GM19328 (cell line): ENCODE results near the gene RADIL.
"Not testable (repeated sequence)": the region's sequence is repeated elsewhere in the genome, so short reads cannot be mapped to it uniquely, and the experiment has no call there.

Experiments
- ATAC-seq: cut with Tn5 transposase; IDR thresholded peaks from one replicate; pipeline ENCODE4 v1.9.1; 2021; ENCODE audit warnings: mild to moderate bottlenecking, moderate library complexity; ENCODE audit not compliant: unreplicated experiment

Gene RADIL

DNA sequence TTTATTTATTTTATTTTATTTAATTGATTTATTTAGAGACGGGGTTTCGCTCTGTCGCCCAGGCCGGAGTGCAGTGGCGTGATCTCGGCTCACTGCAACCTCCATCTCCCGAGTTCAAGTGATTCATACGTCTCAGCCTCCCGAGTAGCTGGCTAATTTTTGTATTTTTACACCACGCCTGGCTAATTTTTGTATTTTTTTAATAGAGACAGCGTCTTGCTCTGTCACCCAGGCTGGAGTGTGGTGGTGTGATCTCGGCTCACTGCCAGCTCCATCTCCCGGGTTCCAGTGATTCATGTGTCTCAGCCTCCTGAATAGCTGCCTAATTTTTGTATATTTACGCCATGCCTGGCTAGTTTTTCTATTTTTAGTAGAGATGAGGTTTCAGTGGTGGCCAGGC, 73.8 kb downstream of the RADIL start:
- ATAC-seq = no peak

- ATAC-seq = no peak
Measured at GRCh38 chr7:4809091-4809591, 74.4 kb downstream of the RADIL start.

GRCh38 chr7:4808565-4808964, 75.0 kb downstream of the RADIL start:
- ATAC-seq = no peak

DNA sequence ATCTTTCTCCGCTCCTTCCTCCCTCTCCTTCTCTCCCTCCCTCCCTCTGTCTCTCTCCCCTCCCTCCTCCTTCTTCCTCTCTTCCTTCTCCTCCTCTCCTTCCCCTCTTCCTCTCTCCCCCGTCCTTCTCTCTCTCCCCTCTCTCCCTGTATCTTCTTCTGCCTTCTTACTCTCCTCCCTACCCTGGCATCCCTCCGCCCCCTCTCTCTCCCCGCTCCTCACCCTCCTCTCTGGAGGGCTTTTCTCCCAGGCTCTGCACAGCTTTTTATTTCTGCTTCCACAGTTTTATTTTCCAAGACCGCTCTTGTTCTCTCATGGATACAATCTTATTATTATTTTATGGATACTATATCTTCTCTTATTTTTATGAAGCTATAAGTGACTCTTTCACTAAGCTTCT, 75.5 kb downstream of the RADIL start:
- no peak for ATAC-seq

GRCh38 chr7:4807598-4808016, 75.9 kb downstream of the RADIL start:
- no peak for ATAC-seq

DNA sequence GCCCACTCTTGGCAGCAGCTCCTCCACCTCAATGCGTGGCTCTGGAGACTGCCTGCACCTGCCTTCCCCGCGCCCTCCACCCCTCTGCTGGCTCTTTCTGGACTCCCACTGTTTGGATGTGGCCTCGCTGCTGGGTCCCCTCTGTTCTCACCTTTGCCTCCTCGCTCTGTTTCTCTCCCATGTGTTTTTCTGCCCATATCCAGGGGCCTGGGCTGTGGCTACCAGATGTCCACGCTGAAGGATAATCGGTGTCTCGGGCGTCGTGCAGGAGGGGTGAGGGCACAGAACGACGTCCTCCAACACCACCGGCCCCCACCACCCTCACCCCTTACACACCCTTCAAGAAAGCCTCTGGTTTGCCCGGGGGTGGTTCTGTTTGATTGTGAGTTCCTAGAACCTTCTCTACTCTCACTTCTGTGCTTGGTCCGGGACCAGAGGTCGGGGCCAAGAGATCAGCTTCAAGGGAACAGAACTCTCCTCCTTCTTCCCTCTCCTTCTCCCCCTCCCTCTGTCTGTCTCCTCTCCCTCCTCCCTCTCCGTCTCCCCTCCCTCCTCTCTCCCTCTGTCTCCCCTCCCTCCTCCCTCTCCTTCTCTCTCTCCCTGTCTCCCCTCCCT, 76.4 kb downstream of the RADIL start:
- no peak for ATAC-seq

GRCh38 chr7:4805984-4806300, 77.6 kb downstream of the RADIL start:
- ATAC-seq = no peak

DNA sequence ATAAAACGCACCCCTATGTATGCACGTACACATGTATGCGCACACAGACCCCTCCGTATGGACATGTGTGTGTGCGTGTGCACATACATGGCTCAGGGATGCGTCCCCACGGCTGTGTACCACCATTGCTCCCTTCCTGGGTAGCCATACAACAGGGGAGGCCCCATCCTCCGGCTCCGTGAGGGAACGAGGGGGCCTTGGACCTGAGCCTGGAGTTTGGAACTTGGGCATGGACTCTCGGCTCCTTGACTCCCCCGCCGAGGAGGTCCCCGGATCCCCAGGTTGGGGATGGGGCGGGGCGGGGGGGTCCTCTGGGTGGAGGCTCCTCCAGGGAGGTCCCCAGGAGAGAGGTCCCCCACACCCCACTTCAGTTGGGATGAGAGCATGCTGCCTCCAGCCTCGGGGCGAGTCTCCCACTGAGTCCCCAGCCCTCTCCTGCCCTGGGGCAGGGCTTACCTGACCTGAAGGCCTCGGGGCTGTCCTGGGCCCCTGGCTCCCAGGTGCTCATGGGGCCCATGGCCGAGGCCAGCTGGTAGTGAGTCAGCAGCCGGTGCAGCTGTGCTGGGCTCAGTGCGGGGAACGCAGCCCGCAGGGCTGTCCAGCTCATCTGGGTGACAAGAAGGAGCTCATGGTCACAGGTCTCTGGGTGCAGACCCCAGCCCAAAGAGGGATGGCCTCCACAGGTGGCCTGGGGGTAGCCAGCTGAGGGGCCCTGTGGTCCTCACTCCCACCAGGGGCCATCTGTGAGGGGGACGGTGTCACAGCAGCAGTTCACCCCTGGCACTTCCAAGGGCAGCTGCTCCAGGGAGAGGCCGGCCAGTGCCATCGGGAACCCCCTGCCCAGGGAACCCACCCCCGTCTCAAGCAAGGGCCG, 78.2 kb downstream of the RADIL start:
- ATAC-seq = no peak

DNA sequence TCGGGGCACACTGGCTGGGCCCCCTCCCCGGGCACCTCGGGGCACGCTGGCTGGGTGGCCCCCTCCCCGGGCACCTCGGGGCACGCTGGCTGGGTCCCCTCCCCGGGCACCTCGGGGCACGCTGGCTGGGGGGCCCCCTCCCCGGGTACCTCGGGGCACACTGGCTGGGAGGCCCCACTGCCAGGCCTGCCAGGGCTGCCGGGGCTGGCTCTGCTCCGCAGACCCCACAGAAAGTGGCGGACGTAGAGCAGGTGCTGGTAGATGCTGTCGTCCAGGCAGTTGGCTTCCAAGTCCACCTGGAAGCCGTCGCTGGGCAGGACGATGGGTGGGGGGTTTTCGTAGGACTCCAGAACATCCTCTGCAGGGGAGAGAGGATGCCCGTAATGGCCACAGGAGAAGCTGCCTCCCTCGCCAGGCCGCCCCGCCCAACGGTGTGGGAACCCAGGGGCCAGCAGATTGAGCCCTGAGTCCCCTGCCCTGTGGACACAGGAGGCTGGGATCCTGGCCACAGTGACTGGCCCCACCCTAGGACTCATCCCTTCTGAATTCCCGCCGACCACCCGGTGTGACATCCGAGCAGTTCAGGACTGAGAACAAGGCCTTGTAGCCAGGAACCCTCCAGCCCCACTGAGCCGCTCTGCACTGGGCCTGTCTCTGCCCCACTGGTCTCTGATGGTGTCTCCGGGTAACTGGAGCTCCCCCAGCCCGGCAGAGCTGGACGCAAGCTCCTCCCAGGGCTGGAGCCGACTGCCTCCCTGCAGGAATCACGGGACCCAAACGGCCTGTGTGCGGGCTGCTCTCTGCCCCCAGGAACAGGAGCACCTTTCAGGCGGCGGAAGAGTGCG, 79.9 kb downstream of the RADIL start:
- no peak for ATAC-seq

GRCh38 chr7:4802577-4802976, 80.9 kb downstream of the RADIL start:
- not testable (repeated sequence) for ATAC-seq

GRCh38 chr7:4801839-4802231, 81.7 kb downstream of the RADIL start:
- ATAC-seq = no peak

DNA sequence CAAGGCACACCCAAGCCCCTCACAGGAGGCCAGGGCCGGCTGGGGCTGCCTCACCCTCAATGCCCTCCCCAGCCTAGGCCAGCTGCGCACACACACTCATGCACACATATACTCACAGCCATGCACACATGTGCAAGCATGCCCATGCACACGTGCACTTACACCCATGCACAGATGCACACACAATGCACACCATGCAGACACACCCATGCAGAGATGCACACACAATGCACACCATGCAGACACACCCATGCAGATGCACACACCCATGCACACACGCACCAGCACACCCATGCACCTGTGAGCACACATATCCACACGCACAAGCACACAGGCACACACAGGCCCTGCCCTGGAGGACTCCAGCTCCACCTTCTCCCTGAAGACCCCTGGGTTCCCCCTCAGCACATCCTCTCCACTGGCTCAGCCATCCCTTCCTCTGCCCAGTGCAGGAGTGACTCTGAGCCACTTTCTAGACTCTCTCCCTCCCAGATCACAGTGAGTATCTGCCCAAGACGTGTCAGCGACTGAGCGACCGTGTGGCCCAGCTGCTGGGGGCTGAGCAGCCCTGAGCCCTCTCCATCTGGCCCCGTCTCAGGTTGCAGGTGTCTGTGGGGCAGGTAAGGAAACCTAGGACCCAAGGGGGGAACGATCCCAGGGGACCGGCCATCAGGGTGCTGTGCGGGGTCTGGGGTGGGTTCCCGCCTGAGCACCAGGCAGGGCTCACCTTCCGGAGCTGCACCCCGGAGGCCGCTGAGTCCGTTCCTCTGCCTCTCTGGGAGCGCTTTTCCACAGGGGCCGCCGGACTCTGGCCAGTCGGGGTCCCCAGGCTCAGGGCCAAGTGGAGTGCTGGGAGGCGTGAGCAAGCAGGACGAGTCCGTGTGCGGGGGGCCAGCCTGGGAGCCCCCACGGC, 82.3 kb downstream of the RADIL start:
- ATAC-seq = no peak

- no peak for ATAC-seq
Measured at GRCh38 chr7:4800487-4800886, 83.0 kb downstream of the RADIL start.

DNA sequence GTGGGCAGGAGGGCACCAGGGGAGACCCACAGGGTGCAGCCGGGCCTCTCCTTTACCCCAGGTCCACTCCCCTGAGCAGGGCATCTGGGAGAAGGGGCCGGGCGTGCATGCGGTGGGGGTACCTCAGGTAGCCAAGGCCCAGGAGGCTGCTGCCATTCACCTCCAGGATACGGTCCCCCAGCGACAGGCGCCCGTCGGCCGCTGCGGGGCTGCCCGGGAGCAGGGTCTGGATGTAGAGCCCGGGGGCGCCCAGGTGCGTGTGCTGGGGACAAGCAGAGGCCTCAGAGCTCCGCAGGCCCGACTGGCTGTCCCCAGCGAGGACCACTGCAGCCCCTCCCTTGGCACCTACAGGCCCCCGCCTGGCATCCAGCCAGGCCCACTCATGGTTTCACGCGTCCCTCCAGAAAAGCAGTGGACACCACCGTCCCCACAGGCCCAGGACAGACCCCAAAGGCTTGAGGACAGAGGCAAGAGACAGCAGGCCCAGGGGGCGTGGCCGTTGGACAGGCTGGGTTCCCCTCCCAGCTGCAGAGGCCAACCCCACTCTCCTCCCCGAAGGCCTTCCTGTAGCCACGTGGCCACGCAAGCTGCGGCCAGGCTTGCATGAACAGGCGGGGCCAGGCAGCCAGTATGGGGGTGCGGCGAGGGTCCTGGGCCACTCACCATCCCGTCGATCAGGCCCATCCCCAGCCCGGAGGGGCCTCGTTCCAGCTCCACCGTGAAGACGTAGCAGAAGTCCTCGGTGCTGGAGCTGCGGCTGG, 83.8 kb downstream of the RADIL start:
- ATAC-seq = no peak

DNA sequence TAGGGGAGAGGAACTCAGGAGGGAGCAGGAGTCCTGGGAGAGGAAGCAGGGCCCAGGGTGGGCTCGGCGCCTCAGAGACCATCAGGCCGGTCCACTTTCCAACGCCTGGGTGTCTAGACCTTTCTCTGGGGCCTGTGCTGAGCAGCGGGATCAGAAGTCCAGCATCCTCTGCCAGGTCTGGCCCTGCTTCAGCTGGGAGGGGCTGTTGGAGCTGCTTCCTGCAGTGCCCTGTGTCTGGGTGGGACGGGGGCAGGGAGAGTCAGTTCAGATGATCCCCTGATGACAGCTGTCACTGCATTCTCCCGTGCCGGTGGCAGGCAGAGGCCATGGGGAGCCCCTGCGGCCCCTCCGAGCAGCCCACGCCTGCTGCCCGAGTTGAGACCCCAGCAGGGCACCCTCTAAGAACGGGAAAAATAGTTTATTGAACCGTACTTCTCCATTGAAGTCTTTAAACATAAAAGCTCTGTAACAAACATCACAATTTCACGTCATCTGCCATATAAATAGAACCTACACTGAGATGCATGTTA, 84.7 kb downstream of the RADIL start:
- no peak for ATAC-seq

DNA sequence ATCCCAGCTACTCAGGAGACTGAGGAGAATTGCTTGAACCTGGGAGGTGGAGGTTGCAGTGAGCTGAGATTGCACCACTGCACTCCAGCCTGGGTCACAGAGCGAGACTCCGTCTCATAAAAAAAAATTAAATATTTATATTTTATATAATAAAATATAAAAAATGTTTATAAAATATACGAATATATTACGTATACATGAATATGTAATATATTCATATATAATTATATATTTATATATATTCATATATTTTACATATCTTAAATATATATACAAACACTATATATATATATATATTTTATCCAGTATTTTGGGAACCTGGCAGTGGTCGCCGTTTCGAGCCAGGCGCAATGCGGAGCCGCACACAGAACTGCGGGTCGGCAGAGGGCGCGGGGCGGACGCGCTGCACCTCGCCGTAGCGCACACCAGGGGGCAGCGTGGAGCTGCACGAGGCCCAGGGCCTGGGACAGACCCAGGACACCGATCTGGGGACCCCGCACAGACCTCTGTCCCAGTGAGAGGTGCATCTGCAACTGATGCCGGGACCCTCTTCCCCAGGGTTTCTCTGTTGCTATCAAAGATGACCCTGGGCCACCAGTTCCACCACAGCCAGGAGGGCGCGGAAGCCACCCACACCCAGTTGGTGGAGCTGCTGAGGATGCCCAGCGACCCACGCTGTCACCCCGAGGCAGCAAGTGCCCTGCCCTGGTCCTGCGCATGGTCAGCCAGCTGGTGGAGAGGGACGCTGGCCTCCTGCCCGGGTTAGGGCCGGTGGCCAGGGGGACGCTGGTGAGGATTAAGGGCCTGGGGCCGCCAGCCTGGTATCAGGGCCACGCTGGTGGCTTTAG, 85.4 kb downstream of the RADIL start:
- ATAC-seq = no peak

DNA sequence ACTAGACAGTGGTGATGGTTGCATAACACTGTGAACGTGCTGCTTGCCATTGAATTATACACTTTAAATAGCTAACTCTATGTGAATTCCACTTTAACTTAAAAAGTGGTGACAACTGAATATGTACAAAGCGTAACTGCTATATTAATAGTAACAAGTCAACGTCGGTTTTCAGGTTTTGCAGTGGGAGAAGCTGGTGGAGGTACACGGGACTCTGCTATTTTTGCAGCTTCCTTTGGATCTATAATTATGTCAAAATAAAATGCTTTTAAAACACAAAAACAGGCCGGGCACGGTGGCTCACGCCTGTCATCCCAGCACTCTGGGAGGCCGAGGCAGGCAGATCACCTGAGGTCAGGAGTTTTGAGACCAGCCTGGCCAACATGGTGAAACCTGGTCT, 87.1 kb downstream of the RADIL start:
- no peak for ATAC-seq

DNA sequence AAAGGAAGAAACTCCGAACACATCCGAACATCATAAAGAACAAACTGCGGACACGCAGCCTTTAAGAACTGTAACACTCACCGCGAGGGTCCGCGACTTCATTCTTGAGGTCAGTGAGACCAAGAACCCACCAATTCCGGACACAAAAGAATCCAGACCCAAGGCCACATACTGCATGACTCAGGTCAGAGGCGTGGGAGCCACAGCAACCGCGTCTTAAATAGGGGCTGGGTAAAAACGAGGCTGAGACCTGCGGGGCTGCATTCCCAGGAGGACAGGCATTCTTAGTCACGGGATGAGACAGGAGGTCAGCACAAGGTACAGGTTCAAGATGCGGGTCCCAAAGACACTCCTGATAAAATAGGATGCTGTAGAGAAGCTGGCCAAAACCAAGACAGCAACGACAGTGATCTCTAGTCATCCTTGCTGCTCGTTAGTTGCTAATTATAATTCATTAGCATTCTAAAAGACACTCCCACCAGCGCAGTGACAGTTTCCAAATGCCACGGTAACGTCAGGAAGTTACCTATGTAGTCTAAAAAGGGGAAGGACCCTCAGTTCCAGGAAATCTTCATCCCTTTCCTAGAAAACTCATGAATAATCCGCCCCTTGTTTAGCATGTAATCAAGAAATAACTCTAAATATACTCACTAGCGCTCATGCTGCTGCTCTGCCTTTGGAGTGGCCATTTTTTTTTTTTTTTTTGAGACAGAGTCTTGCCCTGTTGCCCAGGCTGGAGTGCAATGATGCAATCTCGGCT, 88.7 kb downstream of the RADIL start:
- ATAC-seq = no peak
